Adrenal gland (tissue), 5 donors: Measurements from ENCODE around the gene OTUD3.

ENCODE experiments used
- CTCF ChIP-seq, 6 experiments: fragments of 450-650 bp in 4 of 6; fragments of 200-600 bp in 2 of 6; sonication (generic) in 1 of 6; IDR thresholded peaks; 1 replicate in 5 of 6; 2 replicates in 1 of 6; pipeline versions ENCODE4 v1.5.1 to v1.8.0; 2016 to 2021; ENCODE audit warnings: antibody characterized with exemption in 6 of 6, mild to moderate bottlenecking in 2 of 6, moderate library complexity in 1 of 6
- POLR2A ChIP-seq, 2 donors: fragments of 450-650 bp; IDR thresholded peaks; one replicate each; pipeline ENCODE4 v1.6.1; 2017; ENCODE audit warnings: antibody characterized with exemption in 2 of 2, mild to moderate bottlenecking in 2 of 2, moderate library complexity in 1 of 2
- donor health status: DM: no; HTN: no; CAD: no.

- TF ChIP-seq CTCF (IDR thresholded peaks at IDR 0.05) (no peak), POLR2A (IDR thresholded peaks at IDR 0.05) (no peak)
These were observed 19.3 kb upstream of the OTUD3 start for GRCh38 chr1:19862944-19863343.
